Liver (tissue), 9 donors: ENCODE data around the gene LDHD. TPM values are rescaled to one million over a fixed set of nuclear protein-coding genes. Genes with fewer than 3 reads are reported as not detected.
A peak's percentile ranks its signal among the peaks of the same experiment; 100 is the strongest.

Experiments used
- DNase-seq: peaks from one replicate; pipeline ENCODE4 v3.0.0-alpha.2; 2017; ENCODE audit warnings: low spot score
- H3K27ac ChIP-seq, 2 donors: one replicate each; pipeline ENCODE4 v1.7.0; 2013; ENCODE audit warnings: inconsistent platforms in 2 of 2, low read length in 2 of 2, control low read depth in 1 of 2, low read depth in 1 of 2, mild to moderate bottlenecking in 1 of 2
- H3K27me3 ChIP-seq, 4 donors: one replicate each; pipeline versions ENCODE4 v1.6.1 to v1.7.0; 2013; ENCODE audit warnings: low read length in 3 of 4, inconsistent platforms in 1 of 4, mild to moderate bottlenecking in 1 of 4, moderate library complexity in 1 of 4; ENCODE audit not compliant: control insufficient read depth in 4 of 4, insufficient read depth in 4 of 4
- H3K36me3 ChIP-seq, 4 donors: one replicate each; pipeline versions ENCODE4 v1.6.1 to v1.7.0; 2013; ENCODE audit warnings: low read length in 3 of 4, mild to moderate bottlenecking in 3 of 4, low read depth in 1 of 4, moderate library complexity in 1 of 4; ENCODE audit not compliant: control insufficient read depth in 4 of 4, insufficient read depth in 3 of 4
- H3K4me1 ChIP-seq, 4 donors: one replicate each; pipeline versions ENCODE4 v1.6.1 to v1.7.0; 2013; ENCODE audit warnings: low read length in 3 of 4, mild to moderate bottlenecking in 3 of 4, moderate library complexity in 1 of 4; ENCODE audit not compliant: control insufficient read depth in 4 of 4, insufficient read depth in 4 of 4
- H3K4me3 ChIP-seq, 3 donors: one replicate each; pipeline versions ENCODE4 v1.6.1 to v1.7.0; 2013; ENCODE audit warnings: low read length in 3 of 3, control low read depth in 1 of 3, low read depth in 1 of 3, mild to moderate bottlenecking in 1 of 3
- H3K9ac ChIP-seq, 2 donors: one replicate each; pipeline ENCODE4 v1.7.0; 2013; ENCODE audit warnings: low read length in 2 of 2, mild to moderate bottlenecking in 2 of 2, moderate library complexity in 2 of 2, control low read depth in 1 of 2, low read depth in 1 of 2
- H3K9me3 ChIP-seq, 4 donors: one replicate each; pipeline versions ENCODE4 v1.6.1 to v1.7.0; 2013; ENCODE audit warnings: low read length in 3 of 4; ENCODE audit not compliant: control insufficient read depth in 4 of 4
- EGR1 ChIP-seq, 2 donors: IDR thresholded peaks; 2 replicates each; pipeline ENCODE4 v1.6.1; 2016 to 2018; ENCODE audit warnings: antibody characterized with exemption in 2 of 2, low read depth in 2 of 2
- FOXA1 ChIP-seq: IDR thresholded peaks from 2 replicates; pipeline ENCODE4 v1.6.1; 2016; ENCODE audit warnings: antibody characterized with exemption
- FOXA2 ChIP-seq: IDR thresholded peaks from 2 replicates; pipeline ENCODE4 v1.6.1; 2016; ENCODE audit warnings: antibody characterized with exemption
- GABPA ChIP-seq, 2 donors: IDR thresholded peaks in 1 of 2; conservative IDR thresholded peaks in 1 of 2; 2 replicates each; pipeline ENCODE4 v1.6.1; 2016; ENCODE audit warnings: antibody characterized with exemption in 2 of 2, mild to moderate bottlenecking in 1 of 2, moderate library complexity in 1 of 2
- HNF4A ChIP-seq, 2 donors: conservative IDR thresholded peaks; 2 replicates each; pipeline ENCODE4 v1.6.1; 2016; ENCODE audit warnings: antibody characterized with exemption in 2 of 2, mild to moderate bottlenecking in 2 of 2
- HNF4G ChIP-seq: IDR thresholded peaks from 2 replicates; pipeline ENCODE4 v1.6.1; 2016; ENCODE audit warnings: antibody characterized with exemption
- JUND ChIP-seq, 2 donors: IDR thresholded peaks; 2 replicates each; pipeline ENCODE4 v1.6.1; 2016; ENCODE audit warnings: antibody characterized with exemption in 2 of 2
- NR2F2 ChIP-seq: IDR thresholded peaks from 2 replicates; pipeline ENCODE4 v1.6.1; 2016; ENCODE audit warnings: antibody characterized with exemption
- RAD21 ChIP-seq, 2 donors: IDR thresholded peaks; 2 replicates each; pipeline ENCODE4 v1.6.1; 2016; ENCODE audit warnings: antibody characterized with exemption in 2 of 2, mild to moderate bottlenecking in 2 of 2
- RXRA ChIP-seq, 2 donors: IDR thresholded peaks; 2 replicates each; pipeline ENCODE4 v1.6.1; 2017 to 2018; ENCODE audit warnings: antibody characterized with exemption in 2 of 2, mild to moderate bottlenecking in 1 of 2
- SP1 ChIP-seq: IDR thresholded peaks from 2 replicates; pipeline ENCODE4 v1.6.1; 2018; ENCODE audit warnings: antibody characterized with exemption, mild to moderate bottlenecking
- TAF1 ChIP-seq: conservative IDR thresholded peaks from 2 replicates; pipeline ENCODE4 v1.6.1; 2016; ENCODE audit warnings: antibody characterized with exemption, mild to moderate bottlenecking
- YY1 ChIP-seq: IDR thresholded peaks from 2 replicates; pipeline ENCODE4 v1.6.1; 2016; ENCODE audit warnings: antibody characterized with exemption, mild to moderate bottlenecking
- WGBS: extraction: QIAGEN DNeasy Blood & Tissue Kit; methylation state at CpG from one replicate; pipeline ENCODE4 v1.1.7; 2013; 5-methylcytosine and 5-hydroxymethylcytosine counted together
- polyA plus RNA-seq, 2 donors: library from polyadenylated mRNA; stranded (reverse) in 1 of 2; unstranded in 1 of 2; fragments of 200-250 nt in 1 of 2; fragments of >200 nt in 1 of 2; fragmentation: Nextera tagmentation in 1 of 2; extraction: Ambion mirVana in 1 of 2; gene quantifications; one replicate each; pipeline versions ENCODE4 v1.2.1 to v1.2.3, GENCODE V29; 2013 to 2015
- total RNA-seq, 2 donors: library from RNA; depleted of rRNA; stranded (reverse); fragments of >200 nt; gene quantifications; one replicate each; pipeline ENCODE4 v1.2.3, GENCODE V29; 2014
- TF ChIP-seq, protein P1 (sequence below): fragments of 150-350 bp; IDR thresholded peaks from 2 replicates; pipeline ENCODE4 v1.5.1; 2017; ENCODE audit warnings: improper control_type of control experiment, low read depth, low read length; ENCODE audit not compliant: missing input control
- TF ChIP-seq, protein P2 (sequence below): IDR thresholded peaks from 2 replicates; pipeline ENCODE4 v1.6.1; 2016; ENCODE audit warnings: antibody characterized with exemption, mild to moderate bottlenecking
- TF ChIP-seq, protein P3 (sequence below): IDR thresholded peaks from 2 replicates; pipeline ENCODE4 v1.6.1; 2016; ENCODE audit warnings: antibody characterized with exemption
- TF ChIP-seq, protein P4 (sequence below): IDR thresholded peaks from 2 replicates; pipeline ENCODE4 v1.6.1; 2016; ENCODE audit warnings: antibody characterized with exemption
- TF ChIP-seq, protein P5 (sequence below): IDR thresholded peaks from 2 replicates; pipeline ENCODE4 v1.6.1; 2016; ENCODE audit warnings: antibody characterized with exemption
- donor health status: healthy.
- donor health status: healthy.
- donor health status: healthy.
- donor health status: healthy.
- donor health status: healthy.

The LDHD gene
- total and polyA plus RNA-seq, 4 donors = 27.7 to 84.1 (median 76.3) TPM

DNA sequence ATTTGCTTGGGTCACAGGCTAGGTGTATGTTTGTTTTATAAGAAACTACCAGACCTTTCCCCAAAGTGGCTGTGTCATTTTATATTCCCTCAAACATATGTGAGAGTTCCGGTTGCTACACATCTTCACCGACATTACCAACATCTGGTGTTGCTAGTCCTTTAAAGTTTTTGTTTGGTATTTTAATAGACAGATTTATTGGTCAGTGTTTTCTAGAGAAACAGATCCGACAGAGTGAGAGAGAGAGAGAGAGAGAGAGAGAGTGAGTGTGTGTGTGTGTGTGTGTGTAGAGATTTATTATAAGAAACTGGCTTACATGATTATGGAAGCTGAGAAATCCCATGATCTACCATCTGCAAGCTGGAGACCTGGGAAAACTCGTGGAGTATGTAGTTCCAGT lies 31.0 kb downstream of the LDHD start:
- DNase-seq = no peak
- Histone ChIP-seq H3K27me3 (no peaks in the 10 kb centered on the region), H3K4me3 (no peak overlapping the region), H3K27ac (no peak overlapping the region), H3K4me1 (peaks cover 5 to 26% (median 20%) of the 10 kb centered on the region in 4 donors), H3K9me3 (no peaks in the 10 kb centered on the region), H3K9ac (no peak overlapping the region), H3K36me3 (no peaks in the 10 kb centered on the region)
- TF ChIP-seq FOXA2 = no peak
- TF ChIP-seq, protein P1, sequence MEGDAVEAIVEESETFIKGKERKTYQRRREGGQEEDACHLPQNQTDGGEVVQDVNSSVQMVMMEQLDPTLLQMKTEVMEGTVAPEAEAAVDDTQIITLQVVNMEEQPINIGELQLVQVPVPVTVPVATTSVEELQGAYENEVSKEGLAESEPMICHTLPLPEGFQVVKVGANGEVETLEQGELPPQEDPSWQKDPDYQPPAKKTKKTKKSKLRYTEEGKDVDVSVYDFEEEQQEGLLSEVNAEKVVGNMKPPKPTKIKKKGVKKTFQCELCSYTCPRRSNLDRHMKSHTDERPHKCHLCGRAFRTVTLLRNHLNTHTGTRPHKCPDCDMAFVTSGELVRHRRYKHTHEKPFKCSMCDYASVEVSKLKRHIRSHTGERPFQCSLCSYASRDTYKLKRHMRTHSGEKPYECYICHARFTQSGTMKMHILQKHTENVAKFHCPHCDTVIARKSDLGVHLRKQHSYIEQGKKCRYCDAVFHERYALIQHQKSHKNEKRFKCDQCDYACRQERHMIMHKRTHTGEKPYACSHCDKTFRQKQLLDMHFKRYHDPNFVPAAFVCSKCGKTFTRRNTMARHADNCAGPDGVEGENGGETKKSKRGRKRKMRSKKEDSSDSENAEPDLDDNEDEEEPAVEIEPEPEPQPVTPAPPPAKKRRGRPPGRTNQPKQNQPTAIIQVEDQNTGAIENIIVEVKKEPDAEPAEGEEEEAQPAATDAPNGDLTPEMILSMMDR = no peak
- TF ChIP-seq SP1 = no peak
- TF ChIP-seq JUND (IDR thresholded peaks at IDR 0.05) = no peak
- TF ChIP-seq GABPA (IDR thresholded peaks at IDR 0.05 in 1 of 2, conservative IDR thresholded peaks at IDR 0.05 in 1 of 2) = no peak
- whole genome bisulfite sequencing = 96% methylated on average over 4 of the region's 4 CpGs

DNA sequence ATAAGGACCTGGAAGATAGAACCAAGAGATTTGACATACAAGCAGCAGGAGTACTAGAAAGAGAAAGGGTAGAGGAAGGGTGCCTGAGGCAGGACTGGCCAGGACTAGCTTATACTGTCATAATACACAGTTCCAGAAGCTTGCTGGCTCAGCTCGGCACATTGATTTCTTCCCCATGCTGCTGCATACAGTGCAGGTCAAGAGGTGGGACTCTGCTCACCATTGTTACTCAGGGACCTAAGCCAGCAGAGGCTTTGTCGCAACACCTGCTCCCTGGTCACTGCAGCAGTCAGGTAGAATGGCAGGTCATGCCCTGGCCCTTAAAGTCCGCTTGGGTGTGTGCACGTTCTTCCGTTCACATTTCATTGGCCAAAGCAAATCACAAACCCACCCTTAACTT lies 32.8 kb downstream of the LDHD start:
- Histone ChIP-seq H3K36me3 (no peaks in the 10 kb centered on the region), H3K4me1 (peaks cover 5 to 29% (median 22%) of the 10 kb centered on the region in 4 donors), H3K9ac (no peak overlapping the region), H3K27ac (no peak overlapping the region), H3K9me3 (no peaks in the 10 kb centered on the region), H3K27me3 (no peaks in the 10 kb centered on the region), H3K4me3 (no peak overlapping the region)
- TF ChIP-seq YY1 (peak; percentile 91), RXRA (IDR thresholded peaks at IDR 0.05) (peak; percentile 85 to 95), SP1 (peak; percentile 79), EGR1 (IDR thresholded peaks at IDR 0.05; ENCODE audit: low read depth in 2 of 2) (no peak), GABPA (IDR thresholded peaks at IDR 0.05 in 1 of 2, conservative IDR thresholded peaks at IDR 0.05 in 1 of 2) (peak in 1 of 2 donors; percentile 28), HNF4A (conservative IDR thresholded peaks at IDR 0.05) (peak; percentile 91 to 94), NR2F2 (peak; percentile 83), FOXA2 (peak; percentile 53), HNF4G (peak; percentile 58), JUND (IDR thresholded peaks at IDR 0.05) (peak in 1 of 2 donors; percentile 85), FOXA1 (no peak), RAD21 (IDR thresholded peaks at IDR 0.05) (peak; percentile 57 to 74), TAF1 (no peak)
- TF ChIP-seq, protein P2, sequence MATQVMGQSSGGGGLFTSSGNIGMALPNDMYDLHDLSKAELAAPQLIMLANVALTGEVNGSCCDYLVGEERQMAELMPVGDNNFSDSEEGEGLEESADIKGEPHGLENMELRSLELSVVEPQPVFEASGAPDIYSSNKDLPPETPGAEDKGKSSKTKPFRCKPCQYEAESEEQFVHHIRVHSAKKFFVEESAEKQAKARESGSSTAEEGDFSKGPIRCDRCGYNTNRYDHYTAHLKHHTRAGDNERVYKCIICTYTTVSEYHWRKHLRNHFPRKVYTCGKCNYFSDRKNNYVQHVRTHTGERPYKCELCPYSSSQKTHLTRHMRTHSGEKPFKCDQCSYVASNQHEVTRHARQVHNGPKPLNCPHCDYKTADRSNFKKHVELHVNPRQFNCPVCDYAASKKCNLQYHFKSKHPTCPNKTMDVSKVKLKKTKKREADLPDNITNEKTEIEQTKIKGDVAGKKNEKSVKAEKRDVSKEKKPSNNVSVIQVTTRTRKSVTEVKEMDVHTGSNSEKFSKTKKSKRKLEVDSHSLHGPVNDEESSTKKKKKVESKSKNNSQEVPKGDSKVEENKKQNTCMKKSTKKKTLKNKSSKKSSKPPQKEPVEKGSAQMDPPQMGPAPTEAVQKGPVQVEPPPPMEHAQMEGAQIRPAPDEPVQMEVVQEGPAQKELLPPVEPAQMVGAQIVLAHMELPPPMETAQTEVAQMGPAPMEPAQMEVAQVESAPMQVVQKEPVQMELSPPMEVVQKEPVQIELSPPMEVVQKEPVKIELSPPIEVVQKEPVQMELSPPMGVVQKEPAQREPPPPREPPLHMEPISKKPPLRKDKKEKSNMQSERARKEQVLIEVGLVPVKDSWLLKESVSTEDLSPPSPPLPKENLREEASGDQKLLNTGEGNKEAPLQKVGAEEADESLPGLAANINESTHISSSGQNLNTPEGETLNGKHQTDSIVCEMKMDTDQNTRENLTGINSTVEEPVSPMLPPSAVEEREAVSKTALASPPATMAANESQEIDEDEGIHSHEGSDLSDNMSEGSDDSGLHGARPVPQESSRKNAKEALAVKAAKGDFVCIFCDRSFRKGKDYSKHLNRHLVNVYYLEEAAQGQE = peak; percentile 54
- TF ChIP-seq, protein P1 = no peak
- TF ChIP-seq, protein P3, sequence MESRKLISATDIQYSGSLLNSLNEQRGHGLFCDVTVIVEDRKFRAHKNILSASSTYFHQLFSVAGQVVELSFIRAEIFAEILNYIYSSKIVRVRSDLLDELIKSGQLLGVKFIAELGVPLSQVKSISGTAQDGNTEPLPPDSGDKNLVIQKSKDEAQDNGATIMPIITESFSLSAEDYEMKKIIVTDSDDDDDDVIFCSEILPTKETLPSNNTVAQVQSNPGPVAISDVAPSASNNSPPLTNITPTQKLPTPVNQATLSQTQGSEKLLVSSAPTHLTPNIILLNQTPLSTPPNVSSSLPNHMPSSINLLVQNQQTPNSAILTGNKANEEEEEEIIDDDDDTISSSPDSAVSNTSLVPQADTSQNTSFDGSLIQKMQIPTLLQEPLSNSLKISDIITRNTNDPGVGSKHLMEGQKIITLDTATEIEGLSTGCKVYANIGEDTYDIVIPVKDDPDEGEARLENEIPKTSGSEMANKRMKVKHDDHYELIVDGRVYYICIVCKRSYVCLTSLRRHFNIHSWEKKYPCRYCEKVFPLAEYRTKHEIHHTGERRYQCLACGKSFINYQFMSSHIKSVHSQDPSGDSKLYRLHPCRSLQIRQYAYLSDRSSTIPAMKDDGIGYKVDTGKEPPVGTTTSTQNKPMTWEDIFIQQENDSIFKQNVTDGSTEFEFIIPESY = peak; percentile 63
- TF ChIP-seq, protein P4, sequence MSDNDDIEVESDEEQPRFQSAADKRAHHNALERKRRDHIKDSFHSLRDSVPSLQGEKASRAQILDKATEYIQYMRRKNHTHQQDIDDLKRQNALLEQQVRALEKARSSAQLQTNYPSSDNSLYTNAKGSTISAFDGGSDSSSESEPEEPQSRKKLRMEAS = peak; percentile 79
- TF ChIP-seq, protein P5, sequence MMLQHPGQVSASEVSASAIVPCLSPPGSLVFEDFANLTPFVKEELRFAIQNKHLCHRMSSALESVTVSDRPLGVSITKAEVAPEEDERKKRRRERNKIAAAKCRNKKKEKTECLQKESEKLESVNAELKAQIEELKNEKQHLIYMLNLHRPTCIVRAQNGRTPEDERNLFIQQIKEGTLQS = no peak
- peak; percentile 52 for DNase-seq
- WGBS = 42% methylated on average over 5 of the region's 5 CpGs
